Forelimb muscle (tissue), 1 donor: ENCODE data around the gene HLA-DQA2. TPM values are rescaled to one million over a fixed set of nuclear protein-coding genes. Genes with fewer than 3 reads are reported as not detected.
"Not testable (repeated sequence)": the region's sequence is repeated elsewhere in the genome, so short reads cannot be mapped to it uniquely, and the experiment has no call there.

Source experiments
- DNase-seq: peaks from one replicate; pipeline ENCODE4 v3.0.0-alpha.2; 2013; ENCODE audit warnings: low read depth
- polyA plus RNA-seq: library from polyadenylated mRNA; unstranded; fragments of 120-200 nt; gene quantifications from one replicate; pipeline ENCODE4 v1.2.1, GENCODE V29; 2013; ENCODE audit not compliant: insufficient read length

HLA-DQA2 gene
- 0.27 TPM for polyA plus RNA-seq

- DNase-seq: no peak
Observed at GRCh38 chr6:32741031-32741960, at the start of gene HLA-DQA2. TSS of gene HLA-DQA2 (plus strand) at chr6:32741391. CDS start at chr6:32741444, 53 bp downstream.

- no peak for DNase-seq
Observed at GRCh38 chr6:32692019-32692418, 49.2 kb upstream of the HLA-DQA2 start.

GRCh38 chr6:32697031-32697430, 44.2 kb upstream of the HLA-DQA2 start:
- no peak for DNase-seq

- DNase-seq: no peak
Observed at GRCh38 chr6:32700391-32701040, 40.7 kb upstream of the HLA-DQA2 start.

- DNase-seq: no peak
Observed at GRCh38 chr6:32703347-32703746, 37.8 kb upstream of the HLA-DQA2 start.

- DNase-seq: not testable (repeated sequence)
Observed at GRCh38 chr6:32705164-32705563, 36.0 kb upstream of the HLA-DQA2 start.

GRCh38 chr6:32709625-32710024, 31.6 kb upstream of the HLA-DQA2 start:
- no peak for DNase-seq

GRCh38 chr6:32713241-32713640, 27.9 kb upstream of the HLA-DQA2 start:
- no peak for DNase-seq

- no peak for DNase-seq
Observed at GRCh38 chr6:32716396-32716795, 24.8 kb upstream of the HLA-DQA2 start.

- DNase-seq: no peak
Observed at GRCh38 chr6:32718879-32719278, 22.3 kb upstream of the HLA-DQA2 start.

GRCh38 chr6:32738126-32738525, 3.1 kb upstream of the HLA-DQA2 start:
- no peak for DNase-seq

GRCh38 chr6:32742374-32742773, 1.2 kb downstream of the HLA-DQA2 start:
- no peak for DNase-seq

- no peak for DNase-seq
Observed at GRCh38 chr6:32744776-32745175, 3.6 kb downstream of the HLA-DQA2 start.

GRCh38 chr6:32745649-32746048, 4.5 kb downstream of the HLA-DQA2 start:
- DNase-seq: not testable (repeated sequence)

- no peak for DNase-seq
Observed at GRCh38 chr6:32752580-32752979, 11.4 kb downstream of the HLA-DQA2 start.

GRCh38 chr6:32759669-32760068, 18.5 kb downstream of the HLA-DQA2 start:
- no peak for DNase-seq

- DNase-seq: no peak
Observed at GRCh38 chr6:32761072-32761471, 19.9 kb downstream of the HLA-DQA2 start.

- DNase-seq: no peak
Observed at GRCh38 chr6:32761548-32761947, 20.4 kb downstream of the HLA-DQA2 start.

GRCh38 chr6:32763421-32763820, 22.2 kb downstream of the HLA-DQA2 start, which contains the start of gene HLA-DQB2:
TSS of gene HLA-DQB2 (minus strand) at chr6:32763532. CDS start at chr6:32763470, 62 bp downstream.
- DNase-seq: no peak

- DNase-seq: no peak
Observed at GRCh38 chr6:32764048-32764447, 22.9 kb downstream of the HLA-DQA2 start.

- no peak for DNase-seq
Observed at GRCh38 chr6:32772656-32773055, 31.5 kb downstream of the HLA-DQA2 start.

GRCh38 chr6:32774426-32774825, 33.2 kb downstream of the HLA-DQA2 start:
- no peak for DNase-seq

- no peak for DNase-seq
Observed at GRCh38 chr6:32775071-32775470, 33.9 kb downstream of the HLA-DQA2 start.
